GM12875 (cell line): ENCODE measurements around the gene SLC26A1.
"Not testable (repeated sequence)": the region's sequence is repeated elsewhere in the genome, so short reads cannot be mapped to it uniquely, and the experiment has no call there.

ENCODE experiments used
- H3K4me3 ChIP-seq: one replicate; pipeline ENCODE4 v1.5.1; 2011; ENCODE audit warnings: low read depth, low read length, control low read depth
- CTCF ChIP-seq: IDR thresholded peaks from 2 replicates; pipeline ENCODE4 v1.5.1; 2011; ENCODE audit warnings: low read depth, mild to moderate bottlenecking, control low read depth, inconsistent platforms, low read length, moderate library complexity, borderline replicate concordance; ENCODE audit not compliant: insufficient read depth

Gene SLC26A1

DNA sequence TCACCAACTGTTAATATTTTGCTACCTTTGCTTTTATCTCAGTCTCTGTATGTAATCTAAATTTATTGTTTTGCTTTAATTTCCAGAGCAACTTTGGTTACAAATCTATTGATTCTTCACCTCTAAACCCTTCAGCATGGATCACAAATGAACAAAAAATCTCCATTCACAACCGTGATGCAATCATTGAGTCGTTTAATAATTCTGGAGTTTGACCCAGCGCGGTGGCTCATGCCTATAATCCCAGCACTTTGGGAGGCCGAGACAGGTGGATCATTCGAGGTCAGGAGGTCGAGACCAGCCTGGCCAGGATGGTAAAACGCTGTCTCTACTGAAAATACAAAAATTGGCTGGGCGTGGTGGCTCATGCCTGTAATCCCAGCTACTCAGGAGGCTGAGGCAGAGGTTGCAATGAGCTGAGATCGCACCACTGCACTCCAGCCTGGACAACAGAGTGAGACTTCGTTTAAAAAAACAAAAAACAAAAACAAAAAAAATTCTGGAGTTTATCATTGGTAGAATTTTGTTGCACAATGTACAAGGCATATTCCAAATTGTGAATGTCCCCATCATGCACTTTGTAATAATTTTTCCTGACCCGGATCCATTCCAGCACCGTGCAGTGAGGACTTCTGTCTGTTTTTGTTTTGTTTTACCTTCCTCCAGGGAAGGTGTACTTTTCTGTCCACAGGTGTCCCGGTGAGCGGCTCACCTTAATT lies 8.7 kb downstream of the SLC26A1 start:
- no peak overlapping the region for H3K4me3 ChIP-seq
- no peak for TF ChIP-seq CTCF

GRCh38 chr4:982814-983213 lies 10.4 kb downstream of the SLC26A1 start:
- H3K4me3 ChIP-seq: no peak overlapping the region
- TF ChIP-seq CTCF: no peak

GRCh38 chr4:982291-982690 lies 10.9 kb downstream of the SLC26A1 start:
- no peak overlapping the region for H3K4me3 ChIP-seq
- no peak for TF ChIP-seq CTCF

GRCh38 chr4:978957-979701 lies 14.1 kb downstream of the SLC26A1 start:
- no peak overlapping the region for H3K4me3 ChIP-seq
- no peak for TF ChIP-seq CTCF

- not testable (repeated sequence) for H3K4me3 ChIP-seq
Observed at GRCh38 chr4:976016-976415, 17.2 kb downstream of the SLC26A1 start.

- H3K4me3 ChIP-seq: no peak overlapping the region
- TF ChIP-seq CTCF: no peak
Observed at GRCh38 chr4:974668-975067, 18.5 kb downstream of the SLC26A1 start.

- TF ChIP-seq CTCF: no peak
- peak within 1 kb of the TSS; percentile 72 for H3K4me3 ChIP-seq
Observed at GRCh38 chr4:973431-974397, 19.5 kb downstream of the SLC26A1 start, which contains the start of gene DGKQ. Gene DGKQ, minus strand, starts transcription at chr4:973569. Its CDS starts 87 bp downstream, at chr4:973482.
